ENCODE measurements around the gene PTPRG. TPM values are rescaled to one million over a fixed set of nuclear protein-coding genes. Genes with fewer than 3 reads are reported as not detected.

Gene PTPRG
- total and polyA plus RNA-seq, 3 experiments from 2014 or later = not detected

- Histone ChIP-seq H3K27me3 (ENCODE audit: insufficient read depth, low read length, poor library complexity, severe bottlenecking) (no peaks in the 10 kb centered on the region), H3K9me3 (ENCODE audit: low read length) (no peaks in the 10 kb centered on the region), H3K36me3 (ENCODE audit: insufficient read depth, low read length) (no peaks in the 10 kb centered on the region), H3K27ac (ENCODE audit: low read depth, low read length) (no peak overlapping the region), H3K4me1 (ENCODE audit: insufficient read depth, low read length) (no peaks in the 10 kb centered on the region), H3K4me3 (ENCODE audit: low read length) (no peak overlapping the region)
- CTCF ChIA-PET = no interaction called here
- no peaks in the 10 kb centered on the region for H3K4me1 Mint-ChIP-seq
- H3K4me3 Mint-ChIP-seq = no peak overlapping the region
- POLR2A ChIA-PET = no interaction called here
- no peak for DNase-seq
- no peak overlapping the region for H3K27ac Mint-ChIP-seq
- H3K9me3 Mint-ChIP-seq = peaks cover 0 to 2% (median 0%) of the 10 kb centered on the region in 5 donors
- no peaks in the 10 kb centered on the region for H3K36me3 Mint-ChIP-seq
- H3K27me3 Mint-ChIP-seq = no peaks in the 10 kb centered on the region
Observed at GRCh38 chr3:62287392-62287927, 726.1 kb downstream of the PTPRG start.

GRCh38 chr3:62289922-62290321 lies 728.6 kb downstream of the PTPRG start:
- Mint-ChIP-seq H3K27me3 (no peaks in the 10 kb centered on the region), H3K9me3 (peaks cover 0 to 2% (median 0%) of the 10 kb centered on the region in 5 donors), H3K4me1 (no peaks in the 10 kb centered on the region), H3K27ac (no peak overlapping the region), H3K4me3 (no peak overlapping the region), H3K36me3 (no peaks in the 10 kb centered on the region)
- no peak overlapping the region for H3K27ac ChIP-seq (ENCODE audit: low read depth, low read length)
- no peak for DNase-seq
- no peaks in the 10 kb centered on the region for H3K4me1 ChIP-seq (ENCODE audit: insufficient read depth, low read length)
- POLR2A ChIA-PET = no interaction called here
- no peak overlapping the region for H3K4me3 ChIP-seq (ENCODE audit: low read length)
- no peaks in the 10 kb centered on the region for H3K9me3 ChIP-seq (ENCODE audit: low read length)
- H3K27me3 ChIP-seq (ENCODE audit: insufficient read depth, low read length, poor library complexity, severe bottlenecking) = no peaks in the 10 kb centered on the region
- no peaks in the 10 kb centered on the region for H3K36me3 ChIP-seq (ENCODE audit: insufficient read depth, low read length)
- CTCF ChIA-PET = no interaction called here

- Mint-ChIP-seq H3K4me1 (no peaks in the 10 kb centered on the region), H3K27me3 (no peaks in the 10 kb centered on the region), H3K4me3 (no peak overlapping the region), H3K27ac (no peak overlapping the region), H3K36me3 (no peaks in the 10 kb centered on the region), H3K9me3 (peaks cover 0 to 2% (median 0%) of the 10 kb centered on the region in 5 donors)
- H3K27ac ChIP-seq (ENCODE audit: low read depth, low read length) = no peak overlapping the region
- H3K4me1 ChIP-seq (ENCODE audit: insufficient read depth, low read length) = no peaks in the 10 kb centered on the region
- no peaks in the 10 kb centered on the region for H3K27me3 ChIP-seq (ENCODE audit: insufficient read depth, low read length, poor library complexity, severe bottlenecking)
- DNase-seq = no peak
- no peak overlapping the region for H3K4me3 ChIP-seq (ENCODE audit: low read length)
- POLR2A ChIA-PET = no interaction called here
- no peaks in the 10 kb centered on the region for H3K9me3 ChIP-seq (ENCODE audit: low read length)
- H3K36me3 ChIP-seq (ENCODE audit: insufficient read depth, low read length) = no peaks in the 10 kb centered on the region
- CTCF ChIA-PET = no interaction called here
Observed at GRCh38 chr3:62293051-62293780, 731.8 kb downstream of the PTPRG start.

GRCh38 chr3:62295571-62295970 lies 734.2 kb downstream of the PTPRG start:
- Mint-ChIP-seq H3K4me3 (no peak overlapping the region), H3K9me3 (peaks cover 0 to 2% (median 0%) of the 10 kb centered on the region in 5 donors), H3K27me3 (no peaks in the 10 kb centered on the region), H3K27ac (no peak overlapping the region), H3K4me1 (no peaks in the 10 kb centered on the region), H3K36me3 (no peaks in the 10 kb centered on the region)
- no peak for DNase-seq
- CTCF ChIA-PET = no interaction called here
- H3K4me3 ChIP-seq (ENCODE audit: low read length) = no peak overlapping the region
- H3K27ac ChIP-seq (ENCODE audit: low read depth, low read length) = no peak overlapping the region
- no peaks in the 10 kb centered on the region for H3K27me3 ChIP-seq (ENCODE audit: insufficient read depth, low read length, poor library complexity, severe bottlenecking)
- H3K36me3 ChIP-seq (ENCODE audit: insufficient read depth, low read length) = no peaks in the 10 kb centered on the region
- POLR2A ChIA-PET = no interaction called here
- H3K4me1 ChIP-seq (ENCODE audit: insufficient read depth, low read length) = no peaks in the 10 kb centered on the region
- no peaks in the 10 kb centered on the region for H3K9me3 ChIP-seq (ENCODE audit: low read length)

- Mint-ChIP-seq H3K27ac (no peak overlapping the region), H3K4me1 (no peaks in the 10 kb centered on the region), H3K27me3 (no peaks in the 10 kb centered on the region), H3K4me3 (no peak overlapping the region), H3K36me3 (peaks cover 0 to 1% (median 0%) of the 10 kb centered on the region in 3 donors), H3K9me3 (peaks cover 9 to 23% (median 14%) of the 10 kb centered on the region in 5 donors)
- POLR2A ChIA-PET = no interaction called here
- no peaks in the 10 kb centered on the region for H3K27me3 ChIP-seq (ENCODE audit: insufficient read depth, low read length, poor library complexity, severe bottlenecking)
- H3K27ac ChIP-seq (ENCODE audit: low read depth, low read length) = no peak overlapping the region
- DNase-seq = no peak
- no peaks in the 10 kb centered on the region for H3K9me3 ChIP-seq (ENCODE audit: low read length)
- H3K4me3 ChIP-seq (ENCODE audit: low read length) = no peak overlapping the region
- H3K4me1 ChIP-seq (ENCODE audit: insufficient read depth, low read length) = no peaks in the 10 kb centered on the region
- no peaks in the 10 kb centered on the region for H3K36me3 ChIP-seq (ENCODE audit: insufficient read depth, low read length)
- CTCF ChIA-PET = no interaction called here
Observed at GRCh38 chr3:62300617-62301016, 739.2 kb downstream of the PTPRG start.

GRCh38 chr3:62312201-62312600 lies 750.8 kb downstream of the PTPRG start:
- Mint-ChIP-seq H3K27me3 (peaks cover 4 to 15% of the 10 kb centered on the region in 2 donors), H3K9me3 (peaks cover 0 to 3% (median 0%) of the 10 kb centered on the region in 5 donors), H3K4me3 (no peak overlapping the region), H3K27ac (no peak overlapping the region), H3K4me1 (no peaks in the 10 kb centered on the region), H3K36me3 (peaks cover 0 to 2% (median 0%) of the 10 kb centered on the region in 3 donors)
- no peaks in the 10 kb centered on the region for H3K9me3 ChIP-seq (ENCODE audit: low read length)
- no peaks in the 10 kb centered on the region for H3K4me1 ChIP-seq (ENCODE audit: insufficient read depth, low read length)
- H3K36me3 ChIP-seq (ENCODE audit: insufficient read depth, low read length) = no peaks in the 10 kb centered on the region
- ChIA-PET POLR2A (no interaction called here), CTCF (no interaction called here)
- no peaks in the 10 kb centered on the region for H3K27me3 ChIP-seq (ENCODE audit: insufficient read depth, low read length, poor library complexity, severe bottlenecking)
- no peak for DNase-seq
- H3K4me3 ChIP-seq (ENCODE audit: low read length) = no peak overlapping the region
- H3K27ac ChIP-seq (ENCODE audit: low read depth, low read length) = no peak overlapping the region

GRCh38 chr3:62316525-62316924 lies 755.2 kb downstream of the PTPRG start:
- Histone ChIP-seq H3K27ac (ENCODE audit: low read depth, low read length) (no peak overlapping the region), H3K27me3 (ENCODE audit: insufficient read depth, low read length, poor library complexity, severe bottlenecking) (no peaks in the 10 kb centered on the region), H3K4me3 (ENCODE audit: low read length) (no peak overlapping the region), H3K36me3 (ENCODE audit: insufficient read depth, low read length) (no peaks in the 10 kb centered on the region), H3K4me1 (ENCODE audit: insufficient read depth, low read length) (no peaks in the 10 kb centered on the region), H3K9me3 (ENCODE audit: low read length) (no peaks in the 10 kb centered on the region)
- Mint-ChIP-seq H3K4me3 (no peak overlapping the region), H3K9me3 (peaks cover 3 to 12% (median 7%) of the 10 kb centered on the region in 5 donors), H3K4me1 (peaks cover 9 to 13% (median 12%) of the 10 kb centered on the region in 3 donors), H3K27ac (no peak overlapping the region), H3K36me3 (peaks cover 0 to 4% (median 2%) of the 10 kb centered on the region in 3 donors), H3K27me3 (peaks cover 7 to 15% of the 10 kb centered on the region in 2 donors)
- no peak for DNase-seq
- ChIA-PET POLR2A (no interaction called here), CTCF (no interaction called here)

- no peak for DNase-seq
- CTCF ChIA-PET = no interaction called here
- H3K9me3 Mint-ChIP-seq = peaks cover 3 to 12% (median 7%) of the 10 kb centered on the region in 5 donors
- peak overlapping the region; percentile 46 for H3K4me3 ChIP-seq (ENCODE audit: low read length)
- peaks cover 0 to 4% (median 2%) of the 10 kb centered on the region in 3 donors for H3K36me3 Mint-ChIP-seq
- no peaks in the 10 kb centered on the region for H3K27me3 ChIP-seq (ENCODE audit: insufficient read depth, low read length, poor library complexity, severe bottlenecking)
- no peak overlapping the region for H3K27ac ChIP-seq (ENCODE audit: low read depth, low read length)
- H3K4me3 Mint-ChIP-seq = peak overlapping the region in 6 of 7 donors; percentile 83 to 94 (median 92)
- peaks cover 7 to 15% of the 10 kb centered on the region in 2 donors for H3K27me3 Mint-ChIP-seq
- H3K9me3 ChIP-seq (ENCODE audit: low read length) = no peaks in the 10 kb centered on the region
- peak overlapping the region in 4 of 8 donors; percentile 92 to 98 (median 94) for H3K27ac Mint-ChIP-seq
- no peaks in the 10 kb centered on the region for H3K4me1 ChIP-seq (ENCODE audit: insufficient read depth, low read length)
- no peaks in the 10 kb centered on the region for H3K36me3 ChIP-seq (ENCODE audit: insufficient read depth, low read length)
- peaks cover 9 to 13% (median 12%) of the 10 kb centered on the region in 3 donors for H3K4me1 Mint-ChIP-seq
- POLR2A ChIA-PET = no interaction called here
Observed at GRCh38 chr3:62318365-62318751, 757.0 kb downstream of the PTPRG start.

All from CD8-positive, alpha-beta memory T cell (primary cell).